ENCODE data around the gene PLD6. TPM values are rescaled to one million over a fixed set of nuclear protein-coding genes. Genes with fewer than 3 reads are reported as not detected.
"Not testable (repeated sequence)": the region's sequence is repeated elsewhere in the genome, so short reads cannot be mapped to it uniquely, and the experiment has no call there.

Gene PLD6
- total and polyA plus RNA-seq, 2 donors: 1.9 to 3.8 TPM

DNA sequence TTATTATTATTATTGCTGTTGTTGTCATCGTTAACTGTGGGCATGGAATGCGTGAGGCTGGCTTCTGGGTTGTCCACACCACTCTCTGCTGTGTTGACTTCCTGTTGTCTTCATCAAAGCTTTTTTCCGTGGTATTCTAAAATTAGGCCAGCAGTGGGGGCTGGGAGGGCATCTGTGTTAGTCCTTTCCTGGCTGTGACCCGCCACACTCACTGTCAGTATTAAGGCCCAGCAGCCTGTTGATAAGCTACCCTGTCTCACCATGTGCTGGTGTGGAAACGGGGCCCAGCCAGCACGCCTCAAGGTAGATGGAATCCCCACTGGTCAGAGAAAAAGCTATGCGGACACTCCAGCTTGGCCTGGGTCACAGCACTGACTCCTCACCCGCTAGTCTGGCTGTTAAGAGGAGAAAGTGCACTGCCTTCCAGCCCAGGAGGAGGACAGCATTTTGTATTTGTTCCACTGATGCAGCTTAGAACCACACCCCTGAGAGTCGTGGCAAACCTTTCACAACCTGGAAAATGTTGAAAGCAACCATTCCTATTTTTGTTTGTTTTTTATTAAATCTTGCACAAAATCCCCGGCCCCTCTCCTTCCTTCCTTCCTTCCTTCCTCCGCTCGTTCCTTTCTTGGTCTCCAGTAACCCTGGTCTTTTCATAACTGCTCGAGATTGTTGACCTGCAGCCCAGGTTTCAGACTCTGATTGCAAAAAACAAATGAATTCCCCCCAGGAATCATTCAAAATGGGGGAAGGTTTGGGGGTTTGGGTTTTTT, 21.0 kb downstream of the PLD6 start:
- not testable (repeated sequence) for H3K4me3 ChIP-seq (ENCODE audit: low read length in 2 of 2); H3K9me3 ChIP-seq (ENCODE audit: control insufficient read depth in 2 of 2, insufficient read depth in 1 of 2, low read length in 1 of 2); H3K27ac ChIP-seq (ENCODE audit: low read depth in 1 of 2, low read length in 1 of 2); DNase-seq (ENCODE audit: low read depth in 6 of 9, low spot score in 9 of 9); H3K27me3 ChIP-seq (ENCODE audit: control insufficient read depth in 2 of 2, insufficient read depth in 1 of 2, low read length in 1 of 2)
- Histone ChIP-seq H3K4me1 (ENCODE audit: control insufficient read depth in 2 of 2, insufficient read depth in 2 of 2, low read length in 2 of 2) (peaks cover 20 to 48% of the 10 kb centered on the region in 2 donors), H3K36me3 (ENCODE audit: control insufficient read depth in 2 of 2, insufficient read depth in 2 of 2, low read length in 1 of 2) (peaks cover 34 to 51% of the 10 kb centered on the region in 2 donors)
- 86% methylated on average over 13 of the region's 13 CpGs for WGBS

- DNase-seq (ENCODE audit: low read depth in 6 of 9, low spot score in 9 of 9): no peak
- WGBS: 98% methylated on average over 4 of the region's 4 CpGs
- peaks cover 41 to 54% of the 10 kb centered on the region in 2 donors for H3K36me3 ChIP-seq (ENCODE audit: control insufficient read depth in 2 of 2, insufficient read depth in 2 of 2, low read length in 1 of 2)
- no peak overlapping the region for H3K4me3 ChIP-seq (ENCODE audit: low read length in 2 of 2)
- H3K27me3 ChIP-seq (ENCODE audit: control insufficient read depth in 2 of 2, insufficient read depth in 1 of 2, low read length in 1 of 2): peaks cover 0 to 2% of the 10 kb centered on the region in 2 donors
- H3K27ac ChIP-seq (ENCODE audit: low read depth in 1 of 2, low read length in 1 of 2): no peak overlapping the region
- peaks cover 20 to 51% of the 10 kb centered on the region in 2 donors for H3K4me1 ChIP-seq (ENCODE audit: control insufficient read depth in 2 of 2, insufficient read depth in 2 of 2, low read length in 2 of 2)
- peaks cover 0 to 3% of the 10 kb centered on the region in 2 donors for H3K9me3 ChIP-seq (ENCODE audit: control insufficient read depth in 2 of 2, insufficient read depth in 1 of 2, low read length in 1 of 2)
Measured at GRCh38 chr17:17183744-17184143, 22.4 kb downstream of the PLD6 start.

DNA sequence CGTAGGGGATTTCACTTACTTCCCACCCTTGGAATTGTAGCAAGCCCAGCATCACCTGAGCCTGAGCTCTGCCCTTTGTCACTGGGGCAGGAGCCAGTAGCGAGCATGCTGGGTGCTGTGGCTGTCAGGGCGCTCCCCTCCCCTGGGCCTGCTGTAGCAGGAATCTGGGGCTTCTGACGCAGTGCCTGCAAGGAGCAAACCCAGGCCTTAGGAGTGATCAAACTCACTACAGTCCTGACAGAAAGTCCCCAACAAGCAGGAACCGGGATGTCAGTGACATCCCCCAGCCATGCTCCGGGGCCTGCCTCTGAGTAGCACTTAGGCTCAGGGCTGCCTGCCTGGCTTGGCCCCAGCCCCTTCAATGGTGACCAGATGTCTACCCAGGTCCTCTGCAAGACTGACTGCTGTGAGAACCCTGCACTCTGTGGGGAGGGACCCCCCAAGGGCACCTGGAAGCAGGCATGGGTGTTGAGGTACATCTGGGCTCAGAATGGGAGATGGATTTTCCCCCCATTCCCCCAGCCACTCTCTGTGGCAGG, 23.5 kb downstream of the PLD6 start:
- H3K4me3 ChIP-seq (ENCODE audit: low read length in 2 of 2): no peak overlapping the region
- peak in 1 of 9 donors; percentile 19 for DNase-seq (ENCODE audit: low read depth in 6 of 9, low spot score in 9 of 9)
- peaks cover 0 to 3% of the 10 kb centered on the region in 2 donors for H3K9me3 ChIP-seq (ENCODE audit: control insufficient read depth in 2 of 2, insufficient read depth in 1 of 2, low read length in 1 of 2)
- H3K27ac ChIP-seq (ENCODE audit: low read depth in 1 of 2, low read length in 1 of 2): peak overlapping the region; percentile 55 to 80
- peaks cover 37 to 60% of the 10 kb centered on the region in 2 donors for H3K36me3 ChIP-seq (ENCODE audit: control insufficient read depth in 2 of 2, insufficient read depth in 2 of 2, low read length in 1 of 2)
- H3K4me1 ChIP-seq (ENCODE audit: control insufficient read depth in 2 of 2, insufficient read depth in 2 of 2, low read length in 2 of 2): peaks cover 20 to 51% of the 10 kb centered on the region in 2 donors
- 87% methylated on average over 6 of the region's 6 CpGs for WGBS
- peaks cover 0 to 2% of the 10 kb centered on the region in 2 donors for H3K27me3 ChIP-seq (ENCODE audit: control insufficient read depth in 2 of 2, insufficient read depth in 1 of 2, low read length in 1 of 2)

- Histone ChIP-seq H3K9me3 (ENCODE audit: control insufficient read depth in 2 of 2, insufficient read depth in 1 of 2, low read length in 1 of 2) (peaks cover 0 to 3% of the 10 kb centered on the region in 2 donors), H3K36me3 (ENCODE audit: control insufficient read depth in 2 of 2, insufficient read depth in 2 of 2, low read length in 1 of 2) (peaks cover 44 to 61% of the 10 kb centered on the region in 2 donors), H3K27ac (ENCODE audit: low read depth in 1 of 2, low read length in 1 of 2) (peak overlapping the region; percentile 32 to 80), H3K4me1 (ENCODE audit: control insufficient read depth in 2 of 2, insufficient read depth in 2 of 2, low read length in 2 of 2) (peaks cover 20 to 51% of the 10 kb centered on the region in 2 donors), H3K27me3 (ENCODE audit: control insufficient read depth in 2 of 2, insufficient read depth in 1 of 2, low read length in 1 of 2) (peaks cover 0 to 2% of the 10 kb centered on the region in 2 donors), H3K4me3 (ENCODE audit: low read length in 2 of 2) (no peak overlapping the region)
- 38% methylated on average over 15 of the region's 15 CpGs for WGBS
- DNase-seq (ENCODE audit: low read depth in 6 of 9, low spot score in 9 of 9): peak; percentile 26 to 90 (median 69)
Measured at GRCh38 chr17:17181666-17182597, 24.2 kb downstream of the PLD6 start.

DNA sequence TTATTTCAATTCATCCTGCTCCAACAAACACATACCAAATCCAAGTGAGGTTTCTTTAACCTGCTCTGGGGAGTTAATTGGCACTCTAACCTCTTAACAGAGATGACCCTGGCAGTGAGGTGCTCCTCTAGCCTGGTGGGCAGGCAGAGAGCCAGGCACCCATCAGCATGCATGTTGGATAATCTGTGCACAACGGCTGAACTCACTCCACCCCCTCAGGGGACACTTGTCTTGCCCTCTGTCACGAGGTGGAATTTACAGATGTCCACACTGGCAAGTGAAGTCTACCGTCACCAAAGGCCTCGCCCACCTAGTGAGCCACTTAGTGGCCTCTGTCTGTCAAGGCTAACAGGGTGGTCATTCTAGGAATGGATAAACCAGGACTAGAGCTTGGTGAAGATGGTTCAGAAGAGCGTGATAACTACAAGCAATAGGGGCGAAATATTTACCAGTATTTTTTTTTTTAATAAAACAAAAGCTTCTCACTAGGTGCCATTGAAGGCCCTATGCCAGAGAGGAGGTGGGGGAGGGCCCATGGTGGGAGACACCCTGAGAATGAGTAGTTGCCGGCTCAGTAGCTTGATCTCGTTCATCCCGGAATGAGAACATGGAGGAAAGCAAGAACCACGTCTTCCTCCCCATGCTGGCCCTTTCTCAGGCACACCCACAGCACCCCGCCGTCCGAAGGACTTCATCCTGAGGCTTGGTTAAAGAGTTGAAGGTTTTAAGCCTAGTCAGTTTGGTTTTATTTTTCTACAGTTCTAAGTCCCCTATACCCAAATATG, 25.2 kb downstream of the PLD6 start:
- WGBS: 97% methylated on average over 13 of the region's 13 CpGs
- H3K27ac ChIP-seq (ENCODE audit: low read depth in 1 of 2, low read length in 1 of 2): peak overlapping the region in 1 of 2 donors; percentile 40

DNA sequence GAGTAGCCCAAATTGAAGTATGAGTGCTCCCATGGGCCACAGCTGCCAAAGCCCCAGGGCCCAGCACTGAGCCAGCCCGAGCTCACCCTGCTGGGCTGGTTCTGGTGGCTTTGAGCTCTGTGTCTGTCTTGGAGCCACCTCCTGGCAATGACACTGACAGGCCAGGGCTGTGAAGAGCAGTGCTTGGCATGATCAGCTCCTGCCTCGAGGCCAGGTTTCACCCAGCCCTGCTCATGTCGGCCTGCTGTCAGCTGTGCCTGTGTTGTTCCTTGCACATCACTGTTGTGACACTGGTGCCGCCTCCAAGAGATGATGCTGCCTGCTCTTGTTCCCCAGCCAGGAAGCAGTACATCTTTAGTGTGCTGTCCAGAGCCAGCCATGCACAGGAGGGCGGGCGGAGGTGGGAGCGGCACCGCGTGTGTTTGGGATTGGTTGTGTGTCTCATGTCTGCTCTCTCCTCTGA, 26.0 kb downstream of the PLD6 start:
- peaks cover 62 to 75% of the 10 kb centered on the region in 2 donors for H3K36me3 ChIP-seq (ENCODE audit: control insufficient read depth in 2 of 2, insufficient read depth in 2 of 2, low read length in 1 of 2)

More for the DNA sequence above, 25.2 kb downstream of the PLD6 start:
- H3K36me3 ChIP-seq (ENCODE audit: control insufficient read depth in 2 of 2, insufficient read depth in 2 of 2, low read length in 1 of 2): peaks cover 54 to 71% of the 10 kb centered on the region in 2 donors
- no peak for DNase-seq (ENCODE audit: low read depth in 6 of 9, low spot score in 9 of 9)
- H3K4me1 ChIP-seq (ENCODE audit: control insufficient read depth in 2 of 2, insufficient read depth in 2 of 2, low read length in 2 of 2): peaks cover 20 to 47% of the 10 kb centered on the region in 2 donors
- H3K9me3 ChIP-seq (ENCODE audit: control insufficient read depth in 2 of 2, insufficient read depth in 1 of 2, low read length in 1 of 2): peaks cover 0 to 3% of the 10 kb centered on the region in 2 donors
- H3K4me3 ChIP-seq (ENCODE audit: low read length in 2 of 2): no peak overlapping the region
- H3K27me3 ChIP-seq (ENCODE audit: control insufficient read depth in 2 of 2, insufficient read depth in 1 of 2, low read length in 1 of 2): peaks cover 0 to 2% of the 10 kb centered on the region in 2 donors

GRCh38 chr17:17179371-17179827, 26.7 kb downstream of the PLD6 start:
- H3K27me3 ChIP-seq (ENCODE audit: control insufficient read depth in 2 of 2, insufficient read depth in 1 of 2, low read length in 1 of 2): peaks cover 0 to 2% of the 10 kb centered on the region in 2 donors
- H3K9me3 ChIP-seq (ENCODE audit: control insufficient read depth in 2 of 2, insufficient read depth in 1 of 2, low read length in 1 of 2): peaks cover 0 to 3% of the 10 kb centered on the region in 2 donors
- H3K4me1 ChIP-seq (ENCODE audit: control insufficient read depth in 2 of 2, insufficient read depth in 2 of 2, low read length in 2 of 2): peaks cover 16 to 43% of the 10 kb centered on the region in 2 donors
- WGBS: 81% methylated on average over 2 of the region's 2 CpGs
- peaks cover 66 to 78% of the 10 kb centered on the region in 2 donors for H3K36me3 ChIP-seq (ENCODE audit: control insufficient read depth in 2 of 2, insufficient read depth in 2 of 2, low read length in 1 of 2)
- DNase-seq (ENCODE audit: low read depth in 6 of 9, low spot score in 9 of 9): peak in 2 of 9 donors; percentile 17 to 50
- H3K4me3 ChIP-seq (ENCODE audit: low read length in 2 of 2): no peak overlapping the region
- H3K27ac ChIP-seq (ENCODE audit: low read depth in 1 of 2, low read length in 1 of 2): peak overlapping the region in 1 of 2 donors; percentile 81

More for the DNA sequence above, 26.0 kb downstream of the PLD6 start:
- Histone ChIP-seq H3K27ac (ENCODE audit: low read depth in 1 of 2, low read length in 1 of 2) (peak overlapping the region in 1 of 2 donors; percentile 75), H3K4me3 (ENCODE audit: low read length in 2 of 2) (no peak overlapping the region), H3K27me3 (ENCODE audit: control insufficient read depth in 2 of 2, insufficient read depth in 1 of 2, low read length in 1 of 2) (peaks cover 0 to 2% of the 10 kb centered on the region in 2 donors), H3K4me1 (ENCODE audit: control insufficient read depth in 2 of 2, insufficient read depth in 2 of 2, low read length in 2 of 2) (peaks cover 20 to 47% of the 10 kb centered on the region in 2 donors), H3K9me3 (ENCODE audit: control insufficient read depth in 2 of 2, insufficient read depth in 1 of 2, low read length in 1 of 2) (peaks cover 0 to 3% of the 10 kb centered on the region in 2 donors)
- 90% methylated on average over 9 of the region's 9 CpGs for WGBS
- DNase-seq (ENCODE audit: low read depth in 6 of 9, low spot score in 9 of 9): no peak

DNA sequence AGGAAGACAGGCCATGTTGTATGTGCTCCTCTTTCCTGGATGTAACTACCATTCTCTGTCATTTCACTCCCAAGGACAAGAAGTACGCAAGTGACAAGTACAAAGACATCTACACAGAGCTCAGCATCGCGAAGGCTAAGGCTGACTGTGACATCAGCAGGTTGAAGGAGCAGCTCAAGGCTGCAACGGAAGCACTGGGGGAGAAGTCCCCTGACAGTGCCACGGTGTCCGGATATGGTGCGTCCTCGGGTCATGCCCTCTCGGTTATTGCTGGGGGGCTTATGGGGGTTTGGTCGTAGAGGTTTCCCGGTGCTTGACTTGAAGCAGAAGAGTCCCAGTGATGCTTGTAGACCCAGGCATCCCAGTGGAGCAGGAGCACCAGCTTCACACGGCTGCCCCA, 29.0 kb downstream of the PLD6 start:
- Histone ChIP-seq H3K4me3 (ENCODE audit: low read length in 2 of 2) (no peak overlapping the region), H3K36me3 (ENCODE audit: control insufficient read depth in 2 of 2, insufficient read depth in 2 of 2, low read length in 1 of 2) (peaks cover 77 to 84% of the 10 kb centered on the region in 2 donors), H3K27me3 (ENCODE audit: control insufficient read depth in 2 of 2, insufficient read depth in 1 of 2, low read length in 1 of 2) (no peaks in the 10 kb centered on the region), H3K9me3 (ENCODE audit: control insufficient read depth in 2 of 2, insufficient read depth in 1 of 2, low read length in 1 of 2) (peaks cover 0 to 3% of the 10 kb centered on the region in 2 donors), H3K27ac (ENCODE audit: low read depth in 1 of 2, low read length in 1 of 2) (no peak overlapping the region), H3K4me1 (ENCODE audit: control insufficient read depth in 2 of 2, insufficient read depth in 2 of 2, low read length in 2 of 2) (peaks cover 5 to 31% of the 10 kb centered on the region in 2 donors)
- no peak for DNase-seq (ENCODE audit: low read depth in 6 of 9, low spot score in 9 of 9)
- WGBS: 99% methylated on average over 12 of the region's 12 CpGs
